NCI-H128 (cell line): ENCODE results near the gene TMEM151A.
A peak's percentile ranks its signal among the peaks of the same experiment; 100 is the strongest.

Source experiments
- DNase-seq: peaks from one replicate; lab custom pipeline; 2025; ENCODE audit not compliant: unreplicated experiment; lab: John Stamatoyannopoulos, UW

The TMEM151A gene

GRCh38 chr11:66334605-66335442 is 43.1 kb downstream of the TMEM151A start:
- DNase-seq, result no peak

DNA sequence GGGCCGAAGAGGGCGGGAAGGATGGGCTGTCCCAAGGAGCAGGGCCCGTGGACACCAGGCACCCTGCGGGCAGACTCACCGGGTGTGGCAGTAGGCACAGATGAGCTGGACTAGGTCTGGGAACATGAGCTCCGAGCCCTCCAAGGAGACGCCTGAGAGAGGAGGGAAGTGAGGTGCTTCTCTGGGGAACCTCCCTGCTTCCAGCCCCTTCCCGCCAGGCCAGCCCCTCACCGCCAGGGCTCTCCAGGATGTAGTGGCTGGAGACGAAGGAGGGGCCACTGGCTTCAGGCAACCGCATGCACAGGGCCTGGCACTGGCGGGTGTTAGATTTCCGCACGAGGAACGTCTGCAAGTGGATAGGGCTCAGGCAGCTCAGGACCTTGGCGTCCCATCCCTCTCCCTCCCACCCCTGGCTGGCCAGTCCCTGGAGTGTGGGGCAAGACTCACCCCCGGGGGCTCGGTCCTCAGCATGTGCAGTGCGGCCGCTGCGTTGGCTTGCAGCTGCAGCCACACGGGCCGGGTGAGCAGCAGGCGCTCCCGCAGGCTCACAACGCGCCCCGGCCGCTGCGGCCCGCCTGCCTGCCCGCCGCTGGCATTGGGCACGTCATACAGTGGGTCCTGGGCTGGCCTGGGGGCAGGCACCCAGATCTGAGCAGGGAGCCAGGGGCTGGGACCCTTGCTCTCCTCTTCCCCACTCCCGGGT is 44.0 kb downstream of the TMEM151A start:
- no peak for DNase-seq

GRCh38 chr11:66336234-66337102 is 44.8 kb downstream of the TMEM151A start, which contains the start of gene RIN1:
RIN1 (minus strand) TSS chr11:66336434; CDS start chr11:66336402, 32 bp downstream.
- no peak for DNase-seq

- no peak for DNase-seq
Measured at GRCh38 chr11:66337103-66337899, 45.6 kb downstream of the TMEM151A start.

DNA sequence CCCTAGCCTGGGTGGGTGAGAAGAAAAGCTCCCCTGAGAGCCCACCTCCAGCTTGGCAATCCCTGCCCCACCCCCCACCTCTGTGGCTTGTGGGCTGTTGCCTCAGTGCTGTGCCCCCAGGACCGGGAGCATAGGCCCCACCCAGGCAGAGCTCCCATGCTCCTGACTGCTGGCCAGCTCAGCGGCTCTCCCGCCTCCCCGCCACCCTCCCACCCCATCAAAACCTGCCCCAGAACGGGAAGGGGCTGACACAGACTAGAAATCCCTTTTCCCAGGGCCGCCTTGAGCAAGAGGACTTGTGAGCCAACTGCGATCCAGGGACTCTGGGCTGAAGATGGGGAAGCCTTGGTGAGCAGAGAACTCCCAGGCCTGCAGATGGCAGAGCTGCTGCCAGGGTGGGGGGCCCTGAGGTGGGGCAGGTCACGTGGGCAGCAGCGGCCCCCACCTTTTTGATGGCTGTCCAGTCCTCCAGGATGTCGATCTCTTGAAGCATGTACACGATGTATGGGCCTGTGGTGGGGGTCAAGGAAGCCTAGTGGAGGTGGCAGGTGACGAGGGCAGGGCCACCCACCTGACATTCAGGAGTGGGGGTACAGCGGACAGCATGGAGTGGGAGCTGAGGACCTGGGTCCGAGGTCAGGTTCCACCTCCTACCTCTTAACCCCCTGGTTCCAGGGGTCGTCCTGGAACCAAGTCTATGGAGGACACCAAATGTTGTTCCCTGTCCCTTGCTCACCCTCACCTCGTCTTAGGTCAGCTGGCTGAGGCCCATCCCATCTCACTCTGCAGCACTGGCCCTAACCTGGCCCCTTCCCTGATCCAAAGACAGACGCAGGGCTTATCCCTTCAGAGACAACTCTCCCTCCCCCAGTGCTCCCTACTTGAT is 46.8 kb downstream of the TMEM151A start:
- no peak for DNase-seq

DNA sequence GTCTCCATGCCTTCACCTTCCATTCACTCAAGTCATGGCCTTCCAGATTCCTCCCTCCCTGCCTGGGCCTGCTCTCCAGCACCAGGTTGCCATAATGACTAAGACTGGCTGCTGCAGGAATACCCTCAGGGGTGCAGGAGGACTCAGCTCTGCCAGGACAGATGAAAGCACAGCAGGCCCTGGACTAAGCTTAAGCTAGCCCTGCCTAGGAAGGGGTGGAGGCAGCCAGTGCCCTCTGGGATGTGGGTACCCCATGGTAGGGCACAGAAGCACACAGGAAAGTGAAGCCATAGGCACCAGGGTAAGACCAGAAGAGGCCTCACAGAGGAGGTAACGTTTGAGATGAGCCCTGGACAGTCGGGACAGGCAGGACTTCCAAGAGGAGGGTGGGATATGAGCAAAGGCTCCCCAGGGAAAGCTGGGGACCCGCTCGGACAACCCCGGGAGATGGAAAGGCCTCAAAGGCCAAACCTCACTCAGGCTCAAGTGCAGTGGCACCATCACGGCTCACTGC is 47.5 kb downstream of the TMEM151A start:
- no peak for DNase-seq

- no peak for DNase-seq
Measured at GRCh38 chr11:66339686-66340483, 48.2 kb downstream of the TMEM151A start.

- DNase-seq, result no peak
Measured at GRCh38 chr11:66340596-66341501, 49.2 kb downstream of the TMEM151A start.

- no peak for DNase-seq
Measured at GRCh38 chr11:66341502-66342126, 49.9 kb downstream of the TMEM151A start.

DNA sequence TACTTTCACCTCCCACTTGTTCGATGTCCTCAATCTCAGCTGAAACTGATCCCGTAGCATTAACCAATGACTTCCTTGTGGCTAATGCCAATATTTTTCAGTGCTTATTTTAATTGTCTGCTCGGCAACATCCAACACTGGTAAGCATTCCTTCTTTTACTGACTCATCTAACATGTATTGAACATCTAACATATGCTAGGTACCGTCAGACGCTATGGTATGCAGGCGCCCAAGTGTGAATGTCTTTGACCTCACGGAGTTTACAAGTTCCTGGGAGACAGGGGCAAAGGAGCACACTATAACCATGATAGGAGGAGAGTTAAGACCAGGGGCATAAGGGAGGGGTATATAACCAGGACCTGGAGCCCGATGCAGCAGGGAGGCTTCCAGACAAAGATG is 51.5 kb downstream of the TMEM151A start:
- no peak for DNase-seq

DNA sequence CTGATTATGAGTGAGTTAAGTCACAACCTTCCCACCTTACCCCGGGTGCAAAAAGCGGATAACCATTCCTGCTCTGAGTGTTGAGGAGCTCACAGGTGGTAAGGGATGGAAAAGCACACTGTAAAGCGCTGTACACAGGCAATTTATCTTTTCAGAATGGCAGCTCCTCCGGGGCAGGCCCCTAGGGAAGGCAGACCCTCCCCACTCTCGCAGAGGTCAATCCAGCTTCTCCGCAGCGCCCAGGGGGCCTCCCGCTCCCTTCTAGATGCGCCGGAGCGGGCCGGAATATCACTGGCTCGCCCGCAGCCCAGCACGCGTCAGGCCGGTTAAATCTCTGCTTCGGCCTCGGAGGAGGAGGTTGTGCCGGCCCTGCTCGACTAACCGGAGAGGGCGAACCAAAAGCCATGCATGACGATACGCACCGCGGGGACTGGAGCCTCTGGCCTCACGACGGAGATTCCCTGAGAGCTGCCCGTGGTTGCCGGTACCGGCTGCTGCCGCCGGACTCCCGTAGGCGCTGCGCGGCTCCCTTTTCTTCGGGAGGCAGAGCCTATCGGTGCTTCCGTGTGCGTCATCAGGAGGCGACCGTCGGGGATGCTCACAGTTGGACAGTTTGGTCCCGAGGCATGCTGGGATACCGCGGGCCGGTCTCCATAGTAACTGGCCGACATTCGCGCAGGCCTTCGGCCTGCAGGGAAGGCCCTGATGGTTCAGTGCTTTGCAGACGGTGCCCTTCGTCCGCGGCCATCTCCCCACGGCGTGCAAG is 53.0 kb downstream of the TMEM151A start, which contains the start of gene BRMS1:
Gene BRMS1 (minus strand): TSS at position 555 of the 766 bp plus-strand sequence. CDS start 2,870 bp downstream, outside the sequence.
- DNase-seq, result peak; percentile 87

DNA sequence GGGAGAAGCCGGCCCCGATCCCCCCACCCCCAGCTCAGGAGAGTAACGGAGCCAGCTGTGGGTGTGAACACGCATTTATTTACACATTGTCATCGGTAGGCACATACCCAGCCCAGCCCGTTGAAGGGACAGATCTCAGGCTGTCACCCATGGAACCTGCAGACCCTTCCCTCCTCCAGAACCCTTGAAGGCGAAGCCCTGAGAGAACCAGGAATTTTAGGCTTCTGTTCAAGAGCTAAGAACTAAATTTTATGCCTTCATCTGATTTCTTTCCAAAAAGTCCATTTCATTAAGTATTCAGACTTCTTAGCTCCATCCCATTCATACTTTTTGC is 53.6 kb downstream of the TMEM151A start:
- no peak for DNase-seq
